Activated CD4-positive, alpha-beta memory T cell treated with anti-CD3 and anti-CD28 coated beads for 36 hours (primary cell): ENCODE data around the gene TTLL9. TPM values are rescaled to one million over a fixed set of nuclear protein-coding genes. Genes with fewer than 3 reads are reported as not detected.

Source experiments
- CTCF ChIA-PET: fragments of 350-600 bp; sonication (Branson Sonifier 250); formaldehyde crosslinking; loops from one replicate; lab custom pipeline; 2021; ENCODE audit warnings: antibody characterized with exemption, inconsistent platforms; lab: Charles Lee
- POLR2A ChIA-PET: fragments of 350-600 bp; sonication (Branson Sonifier 250); formaldehyde crosslinking; loops from one replicate; lab custom pipeline; 2021; ENCODE audit warnings: antibody characterized with exemption; lab: Charles Lee
- DNase-seq: peaks from one replicate; pipeline ENCODE4 v3.0.0-alpha.2; 2020
- H3K27ac Mint-ChIP-seq: one replicate; pipeline ENCODE4 v1.8.0; 2021; ENCODE audit warnings: mixed read lengths
- H3K27me3 Mint-ChIP-seq: one replicate; pipeline ENCODE4 v1.8.0; 2021; ENCODE audit warnings: mixed read lengths
- H3K36me3 Mint-ChIP-seq: one replicate; pipeline ENCODE4 v1.8.0; 2021; ENCODE audit warnings: mixed read lengths
- H3K4me1 Mint-ChIP-seq: one replicate; pipeline ENCODE4 v1.8.0; 2021; ENCODE audit warnings: low read depth, mixed read lengths
- H3K4me3 Mint-ChIP-seq: one replicate; pipeline ENCODE4 v1.8.0; 2021; ENCODE audit warnings: mild to moderate bottlenecking, mixed read lengths
- H3K9me3 Mint-ChIP-seq: one replicate; pipeline ENCODE4 v1.8.0; 2021; ENCODE audit warnings: mixed read lengths
- intact Hi-C: fragments of 100-400 bp; cut with micrococcal nuclease; formaldehyde crosslinking; loops from one replicate; pipeline ENCODE4 v1.15.1; 2023
- total RNA-seq, 2 experiments: library from RNA; stranded (reverse); gene quantifications; one replicate each; pipeline ENCODE4 v1.2.3, GENCODE V29; 2021

Gene TTLL9
- total RNA-seq, 2 experiments from 2014 or later, result not detected

DNA sequence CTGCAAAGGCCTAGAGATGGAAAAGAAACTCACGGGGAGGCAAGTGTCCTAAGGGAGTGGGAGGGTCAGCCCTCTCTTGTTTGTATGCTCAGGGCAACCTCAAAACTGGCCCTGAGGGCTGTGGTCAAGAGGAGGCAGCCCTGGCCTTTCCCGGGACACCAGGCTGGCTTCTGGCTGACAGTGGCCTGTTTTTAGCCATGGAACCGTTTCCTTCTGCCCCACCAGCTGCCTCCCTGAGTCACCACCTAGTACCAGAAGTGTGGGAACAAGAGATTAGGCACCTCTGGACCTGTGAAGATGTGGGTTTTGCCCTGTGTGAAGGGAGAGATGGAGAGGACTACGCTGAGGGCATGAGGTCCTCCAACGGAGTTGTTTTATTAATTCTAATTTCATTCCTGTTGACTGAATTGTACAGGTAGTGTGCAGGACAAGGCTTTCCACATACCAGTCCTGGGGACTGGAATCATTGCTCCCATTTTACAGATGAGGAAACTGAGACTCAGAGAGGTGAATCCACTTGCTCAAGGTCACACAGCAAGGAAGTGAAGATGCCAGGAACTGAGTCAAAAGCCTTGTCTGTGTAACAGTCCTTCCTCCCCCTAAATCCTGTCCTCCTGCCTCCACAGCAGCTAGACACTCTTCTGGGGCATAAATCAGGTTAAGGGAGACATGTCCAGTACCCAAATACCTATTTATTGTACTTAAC lies 30.5 kb upstream of the TTLL9 start:
- Mint-ChIP-seq H3K36me3 (no peaks in the 10 kb centered on the region), H3K27ac (no peak overlapping the region), H3K27me3 (no peaks in the 10 kb centered on the region), H3K9me3 (no peaks in the 10 kb centered on the region), H3K4me3 (no peak overlapping the region), H3K4me1 (peaks cover 7% of the 10 kb centered on the region)
- intact Hi-C loops, result no loop called here
- no peak for DNase-seq
- POLR2A ChIA-PET, result no interaction called here
- CTCF ChIA-PET, result no interaction called here

DNA sequence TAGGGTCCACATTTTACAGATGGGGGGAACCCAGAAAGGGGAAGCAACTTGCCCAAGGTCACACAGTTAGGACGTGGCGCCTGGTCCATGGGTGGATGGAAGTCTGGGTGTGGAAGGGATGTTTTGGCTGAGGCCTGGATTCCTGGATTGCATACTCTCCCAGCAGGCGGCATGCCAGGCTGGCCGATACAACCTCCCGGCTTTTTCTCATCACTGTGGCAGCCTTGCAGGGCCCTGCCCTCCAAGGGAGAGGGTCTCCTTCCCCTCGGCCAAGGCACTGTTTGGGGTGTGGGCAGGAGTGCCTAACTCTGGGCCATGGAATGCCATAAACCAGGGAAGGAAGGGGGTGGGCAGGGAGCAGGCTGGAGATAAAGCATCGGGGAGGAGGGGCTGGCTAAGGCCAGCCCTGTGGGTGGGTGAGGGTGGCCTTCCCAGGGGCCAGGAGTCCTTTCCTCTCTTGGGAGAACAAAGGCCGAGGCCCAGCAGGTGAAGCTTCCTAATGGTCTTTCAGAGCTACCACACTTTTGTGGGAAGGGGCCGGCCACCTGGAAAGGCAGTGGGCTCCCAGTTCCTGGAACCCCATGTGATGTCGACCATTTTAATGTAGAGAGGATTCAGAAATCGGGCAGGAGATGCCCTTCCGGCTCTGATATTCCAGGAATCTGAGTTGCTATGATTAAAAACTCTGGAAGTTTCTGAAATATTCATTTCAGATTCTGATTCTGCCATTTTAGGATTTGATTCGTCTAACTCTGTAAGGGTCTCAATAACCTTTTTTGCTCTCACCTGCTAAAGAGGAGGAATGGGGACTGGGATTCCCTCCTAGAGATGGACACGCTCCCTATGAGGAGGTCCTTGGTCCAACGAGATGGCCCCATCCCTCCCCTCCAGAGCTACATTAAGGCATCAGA lies 29.3 kb upstream of the TTLL9 start:
- no peaks in the 10 kb centered on the region for H3K36me3 Mint-ChIP-seq
- H3K27ac Mint-ChIP-seq, result no peak overlapping the region
- CTCF ChIA-PET, result interaction anchor here (0.7 to 1.8 kb wide), 3 partner anchors 9 to 18 kb away, joined by 3 to 4 read pairs (median 3); no protein-coding TSS in a partner anchor
- POLR2A ChIA-PET, result no interaction called here
- no peak overlapping the region for H3K4me3 Mint-ChIP-seq
- H3K4me1 Mint-ChIP-seq, result peaks cover 4% of the 10 kb centered on the region
- no peaks in the 10 kb centered on the region for H3K27me3 Mint-ChIP-seq
- H3K9me3 Mint-ChIP-seq, result no peaks in the 10 kb centered on the region
- intact Hi-C loops, result no loop called here
- no peak for DNase-seq

DNA sequence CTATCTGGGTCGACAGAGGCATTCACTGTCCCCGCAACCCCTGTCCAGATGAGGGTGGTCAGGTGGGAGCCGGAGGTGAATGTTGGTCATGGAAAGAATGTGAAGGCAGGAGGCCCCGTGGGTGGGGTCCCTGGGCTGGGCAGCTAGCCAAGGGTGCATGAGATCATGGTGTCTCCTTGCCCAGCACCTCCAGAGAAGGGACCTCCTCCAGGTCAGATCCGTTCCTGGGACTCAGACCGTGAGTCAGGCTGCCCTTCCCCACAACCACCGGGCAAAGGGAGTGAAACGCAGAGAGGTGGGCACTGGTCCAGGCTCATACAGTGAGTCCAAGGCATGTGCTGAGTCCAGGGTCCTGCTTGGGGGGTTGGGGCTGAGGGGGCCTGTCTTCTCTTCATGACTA lies 28.5 kb upstream of the TTLL9 start:
- POLR2A ChIA-PET, result no interaction called here
- H3K9me3 Mint-ChIP-seq, result no peaks in the 10 kb centered on the region
- intact Hi-C loops, result no loop called here
- no peak for DNase-seq
- H3K27me3 Mint-ChIP-seq, result no peaks in the 10 kb centered on the region
- H3K4me1 Mint-ChIP-seq, result no peaks in the 10 kb centered on the region
- no peaks in the 10 kb centered on the region for H3K36me3 Mint-ChIP-seq
- H3K4me3 Mint-ChIP-seq, result no peak overlapping the region
- CTCF ChIA-PET, result interaction anchor here (1.2 to 1.8 kb wide), 2 partner anchors 9 to 11 kb away, joined by 3 to 4 read pairs; no protein-coding TSS in a partner anchor
- H3K27ac Mint-ChIP-seq, result no peak overlapping the region

DNA sequence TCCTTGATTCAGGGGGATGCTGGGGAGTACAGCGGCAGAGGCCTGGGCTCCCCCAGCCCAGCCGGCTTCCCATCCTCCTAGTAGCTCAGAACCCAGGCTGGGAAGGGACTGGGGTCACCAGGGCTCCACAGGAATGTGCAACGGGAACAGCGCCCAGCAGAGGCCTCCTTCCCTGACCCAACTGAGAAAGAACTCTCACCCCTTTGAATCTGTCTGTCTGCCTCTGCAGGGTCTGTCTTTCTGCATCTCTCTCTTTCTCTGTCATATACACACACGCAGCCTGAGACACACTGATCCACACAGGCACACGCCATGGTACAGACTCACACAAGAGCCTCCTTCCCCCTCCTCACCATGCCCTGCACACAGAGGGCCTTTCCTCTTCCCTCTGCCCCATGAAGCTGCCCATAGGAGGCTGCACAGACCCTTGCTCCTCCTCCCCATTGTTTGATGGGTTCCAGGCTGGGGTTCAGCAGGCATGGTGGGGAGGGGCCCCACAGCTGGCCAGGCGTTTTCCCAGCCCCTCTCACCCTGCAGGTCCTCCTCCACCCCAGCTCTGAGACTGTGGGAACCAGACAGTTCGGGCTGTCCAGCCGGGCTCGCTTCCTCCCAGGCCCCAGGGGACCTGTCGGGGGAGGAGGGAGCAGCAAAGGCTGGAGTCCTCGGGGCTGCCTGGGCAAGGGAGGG lies 27.8 kb upstream of the TTLL9 start:
- Mint-ChIP-seq H3K4me3 (no peak overlapping the region), H3K4me1 (no peaks in the 10 kb centered on the region)
- CTCF ChIA-PET, result interaction anchor here (1.2 to 1.8 kb wide), 2 partner anchors 8 to 10 kb away, joined by 3 to 4 read pairs; no protein-coding TSS in a partner anchor

GRCh38 chr20:31843288-31843687 lies 27.1 kb upstream of the TTLL9 start:
- no peak for DNase-seq
- Mint-ChIP-seq H3K36me3 (no peaks in the 10 kb centered on the region), H3K4me1 (no peaks in the 10 kb centered on the region), H3K9me3 (no peaks in the 10 kb centered on the region), H3K4me3 (no peak overlapping the region), H3K27ac (no peak overlapping the region), H3K27me3 (no peaks in the 10 kb centered on the region)
- ChIA-PET POLR2A (no interaction called here), CTCF (interaction anchor here (0.7 to 0.8 kb wide), 2 partner anchors 9 to 20 kb away, joined by 3 read pairs; no protein-coding TSS in a partner anchor)
- intact Hi-C loops, result no loop called here

More for the DNA sequence above, 27.8 kb upstream of the TTLL9 start:
- H3K36me3 Mint-ChIP-seq, result no peaks in the 10 kb centered on the region
- no peaks in the 10 kb centered on the region for H3K27me3 Mint-ChIP-seq
- intact Hi-C loops, result no loop called here
- H3K27ac Mint-ChIP-seq, result no peak overlapping the region
- DNase-seq, result no peak
- H3K9me3 Mint-ChIP-seq, result no peaks in the 10 kb centered on the region
- POLR2A ChIA-PET, result no interaction called here

DNA sequence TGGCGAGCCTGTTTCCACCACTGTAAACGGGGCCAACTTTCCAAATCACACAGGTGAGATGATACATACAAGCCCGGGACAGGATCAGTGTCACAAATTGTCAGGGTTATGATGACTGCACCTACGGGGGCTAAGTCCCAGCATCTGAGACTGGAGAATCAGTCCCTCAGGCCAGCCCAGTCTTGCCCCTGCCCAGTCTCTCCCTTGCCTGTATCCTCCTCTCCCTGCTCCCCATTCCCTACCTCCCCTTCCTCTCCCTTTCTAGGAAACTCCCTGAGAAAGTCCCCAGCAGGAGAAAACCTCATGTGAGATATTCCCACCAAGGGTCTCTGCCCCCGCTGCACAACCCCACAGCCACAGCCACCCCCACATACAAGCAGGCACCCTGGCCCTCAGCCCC lies 26.6 kb upstream of the TTLL9 start:
- Mint-ChIP-seq H3K9me3 (no peaks in the 10 kb centered on the region), H3K36me3 (no peaks in the 10 kb centered on the region), H3K4me1 (no peaks in the 10 kb centered on the region), H3K4me3 (no peak overlapping the region), H3K27me3 (peaks cover under 1% of the 10 kb centered on the region), H3K27ac (no peak overlapping the region)
- ChIA-PET CTCF (interaction anchor here (0.7 to 4.0 kb wide), 3 partner anchors 9 to 21 kb away, joined by 3 to 56 read pairs (median 3); no protein-coding TSS in a partner anchor), POLR2A (no interaction called here)
- DNase-seq, result no peak
- intact Hi-C loops, result no loop called here

GRCh38 chr20:31844737-31845299 lies 25.6 kb upstream of the TTLL9 start:
- no peak overlapping the region for H3K27ac Mint-ChIP-seq
- H3K4me3 Mint-ChIP-seq, result no peak overlapping the region
- intact Hi-C loops, result no loop called here
- CTCF ChIA-PET, result interaction anchor here (0.8 to 4.0 kb wide), 5 partner anchors 8 to 24 kb away, joined by 3 to 56 read pairs (median 3); no protein-coding TSS in a partner anchor
- POLR2A ChIA-PET, result no interaction called here
- DNase-seq, result no peak
- no peaks in the 10 kb centered on the region for H3K4me1 Mint-ChIP-seq
- H3K27me3 Mint-ChIP-seq, result peaks cover 2% of the 10 kb centered on the region
- no peaks in the 10 kb centered on the region for H3K36me3 Mint-ChIP-seq
- no peaks in the 10 kb centered on the region for H3K9me3 Mint-ChIP-seq

DNA sequence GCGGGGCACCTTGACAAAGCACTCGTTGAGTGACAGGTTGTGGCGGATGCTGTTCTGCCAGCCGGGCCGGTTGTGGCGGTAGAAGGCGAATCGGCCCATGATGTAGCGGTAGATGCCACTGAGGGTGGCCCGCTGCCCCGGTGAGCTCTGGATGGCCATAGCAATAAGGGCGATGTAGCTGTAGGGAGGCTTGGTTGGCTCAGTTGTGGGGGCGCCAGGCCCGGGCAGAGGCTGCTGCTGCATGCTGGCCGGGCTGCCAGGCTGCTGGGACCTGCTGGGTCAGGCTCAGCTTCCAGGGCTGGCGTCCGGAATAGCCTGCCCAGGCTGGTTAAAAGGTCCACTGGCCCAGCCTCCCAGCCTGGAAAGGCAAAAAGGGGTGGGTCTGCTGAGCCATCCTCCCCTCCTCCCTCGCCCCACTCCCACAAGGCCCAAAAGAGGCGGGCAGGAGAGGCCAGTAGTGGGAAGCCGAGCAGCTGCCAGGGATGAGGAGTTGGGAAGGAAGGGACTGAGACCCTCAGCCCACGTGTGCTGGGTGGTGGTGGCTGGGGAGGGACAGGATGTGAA lies 25.1 kb upstream of the TTLL9 start, which contains the start of gene FOXS1:
Gene FOXS1 (minus strand): TSS at position 305 of the 564 bp plus-strand sequence. CDS start 62 bp downstream, at position 243.
- no peak within 1 kb of the TSS for H3K27ac Mint-ChIP-seq
- POLR2A ChIA-PET, result no interaction called here
- intact Hi-C loops, result no loop called here
- CTCF ChIA-PET, result interaction anchor here (0.8 to 4.0 kb wide), 7 partner anchors 9 to 107 kb away, joined by 3 to 56 read pairs (median 11); partner anchors contain the start of gene PDRG1
- no peaks in the 10 kb centered on the region for H3K9me3 Mint-ChIP-seq
- no peaks in the 10 kb centered on the region for H3K36me3 Mint-ChIP-seq
- no peak for DNase-seq
- no peaks in the 10 kb centered on the region for H3K4me1 Mint-ChIP-seq
- no peak within 1 kb of the TSS for H3K4me3 Mint-ChIP-seq
- peaks cover 3% of the 10 kb centered on the region for H3K27me3 Mint-ChIP-seq

GRCh38 chr20:31846793-31847138 lies 23.7 kb upstream of the TTLL9 start:
- Mint-ChIP-seq H3K9me3 (no peaks in the 10 kb centered on the region), H3K27me3 (peaks cover 10% of the 10 kb centered on the region), H3K4me3 (no peak overlapping the region), H3K27ac (no peak overlapping the region), H3K36me3 (no peaks in the 10 kb centered on the region), H3K4me1 (no peaks in the 10 kb centered on the region)
- CTCF ChIA-PET, result interaction anchor here (0.7 to 4.0 kb wide), 36 partner anchors 8 to 559 kb away, joined by 3 to 56 read pairs (median 5); partner anchors contain the start of genes DUSP15, HCK, MYLK2 and PDRG1
- DNase-seq, result no peak
- POLR2A ChIA-PET, result no interaction called here
- intact Hi-C loops, result loop anchor here (1.0 kb wide), 1 partner anchor 23 kb away; no protein-coding TSS in a partner anchor

- Mint-ChIP-seq H3K4me3 (no peak overlapping the region), H3K27ac (no peak overlapping the region), H3K27me3 (peaks cover 10% of the 10 kb centered on the region), H3K36me3 (no peaks in the 10 kb centered on the region), H3K4me1 (no peaks in the 10 kb centered on the region), H3K9me3 (no peaks in the 10 kb centered on the region)
- ChIA-PET CTCF (interaction anchor here (0.6 to 4.0 kb wide), 6 partner anchors 11 to 254 kb away, joined by 3 to 56 read pairs (median 6); no protein-coding TSS in a partner anchor), POLR2A (no interaction called here)
- no peak for DNase-seq
- intact Hi-C loops, result no loop called here
Measured at GRCh38 chr20:31848088-31848999, 22.1 kb upstream of the TTLL9 start.
